Bronchial smooth muscle cell (primary cell): ENCODE measurements around the gene RHOG. TPM values are rescaled to one million over a fixed set of nuclear protein-coding genes. Genes with fewer than 3 reads are reported as not detected.

ENCODE experiments used
- total RNA-seq: library from RNA; depleted of rRNA; stranded (reverse); fragments of >200 nt; gene quantifications from 2 replicates; pipeline ENCODE4 v1.2.1, GENCODE V29; 2014

Gene RHOG
- 7.2 and 8.4 TPM in 2 replicates for total RNA-seq

GRCh38 chr11:3840870-3841425 is at the start of gene RHOG:
Gene RHOG (minus strand): TSS chr11:3840959. CDS start chr11:3828138, 12,821 bp downstream.

GRCh38 chr11:3854977-3855807 is 14.4 kb upstream of the RHOG start, which contains the start of gene STIM1:
Gene STIM1 (plus strand): TSS chr11:3855664. CDS start chr11:3856271, 607 bp downstream.

DNA sequence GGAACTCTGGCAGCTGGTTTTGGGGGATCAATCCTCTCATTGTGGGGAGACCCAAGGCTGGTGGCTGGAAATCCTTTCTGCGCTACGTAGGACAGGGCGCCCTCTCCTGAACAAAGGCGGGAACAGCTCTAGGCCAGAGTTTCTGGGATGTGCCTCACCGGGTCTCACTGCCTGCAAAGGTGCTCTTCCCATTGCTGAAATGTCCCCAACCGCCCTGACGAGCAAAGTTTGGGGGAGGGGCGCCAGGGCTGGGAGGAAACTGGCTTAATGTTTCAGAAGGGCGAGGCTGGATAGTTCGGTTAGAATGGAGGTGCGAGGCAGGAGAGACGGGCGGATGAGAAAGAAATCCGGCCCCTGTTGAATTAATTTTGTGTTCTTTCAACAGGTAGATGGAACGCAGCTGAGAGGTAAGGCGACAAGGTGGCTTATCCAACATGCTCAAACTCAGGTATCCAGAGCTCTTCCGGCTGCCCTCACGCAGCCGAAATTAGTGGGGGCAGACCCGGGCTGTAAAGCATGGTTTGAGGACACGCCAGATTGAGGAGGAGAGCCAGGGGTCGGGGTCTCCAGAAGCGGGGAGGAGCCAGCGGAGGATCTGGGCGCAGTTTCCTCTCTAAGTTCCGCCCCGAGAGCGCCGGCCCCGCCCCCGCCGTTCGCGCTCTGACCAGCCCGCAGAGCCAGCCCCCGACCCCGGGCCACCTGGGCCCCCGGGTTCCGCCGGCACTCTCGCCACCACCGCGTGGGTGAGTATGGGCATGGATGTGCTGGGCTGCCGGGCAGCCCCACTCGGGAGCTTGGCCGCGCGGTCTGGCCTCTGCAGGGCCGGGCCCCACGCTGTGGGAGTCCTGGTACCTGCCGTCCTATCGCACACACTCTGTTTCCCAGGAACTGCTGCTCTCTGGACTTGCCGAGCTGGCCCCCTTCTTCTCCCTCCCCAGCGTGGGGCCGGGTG is 32.6 kb downstream of the RHOG start, which contains the start of gene PGAP2:
Gene PGAP2 (plus strand): TSS at position 652 of the 952 bp plus-strand sequence. CDS start 2,700 bp downstream, outside the sequence.

GRCh38 chr11:3797329-3798090 is 43.2 kb downstream of the RHOG start, which contains the start of gene NUP98:
Gene NUP98 (minus strand): TSS chr11:3797554. CDS start chr11:3782117, 15,437 bp downstream.

Other genes with a start within 250 kb of the RHOG start
- gene ART5, start 199.0 kb downstream of the RHOG start, total RNA-seq, result 0.16 and 0.34 TPM in 2 replicates
- not detected in 2 replicates for gene ART1, start 195.8 kb downstream of the RHOG start, total RNA-seq
- gene CHRNA10, start 169.6 kb downstream of the RHOG start, total RNA-seq, result 0.43 and 0.47 TPM in 2 replicates
- gene NUP98, start 43.4 kb downstream of the RHOG start, total RNA-seq, result 52.9 and 61.0 TPM in 2 replicates
- 11.7 and 17.2 TPM in 2 replicates for gene PGAP2, start 32.4 kb downstream of the RHOG start, total RNA-seq
- 26.3 and 56.6 TPM in 2 replicates for gene STIM1, start 14.7 kb upstream of the RHOG start, total RNA-seq